Peyer's patch (tissue), 4 donors: Measurements from ENCODE around the gene NOBOX. TPM values are rescaled to one million over a fixed set of nuclear protein-coding genes. Genes with fewer than 3 reads are reported as not detected.

Experiments
- DNase-seq, 3 donors: peaks; one replicate each; pipeline ENCODE4 v3.0.0-alpha.2; 2017 to 2019
- H3K27ac ChIP-seq, 4 donors: fragments of 200-600 bp; sonication (generic); one replicate each; pipeline ENCODE4 v1.5.1; 2016 to 2019
- H3K27me3 ChIP-seq, 2 donors: fragments of 200-600 bp; sonication (generic); one replicate each; pipeline ENCODE4 v1.5.1; 2019
- H3K36me3 ChIP-seq, 3 donors: fragments of 200-600 bp; sonication (generic); one replicate each; pipeline ENCODE4 v1.5.1; 2016 to 2019
- H3K4me1 ChIP-seq, 4 donors: fragments of 200-600 bp; sonication (generic); one replicate each; pipeline ENCODE4 v1.5.1; 2016 to 2019
- H3K4me3 ChIP-seq, 4 donors: fragments of 200-600 bp; sonication (generic); 1 replicate in 3 of 4; 2 replicates in 1 of 4; pipeline ENCODE4 v1.5.1; 2016 to 2019; ENCODE audit warnings: mild to moderate bottlenecking in 1 of 4
- H3K9me3 ChIP-seq, 4 donors: fragments of 200-600 bp; sonication (generic); one replicate each; pipeline ENCODE4 v1.5.1; 2016 to 2019; ENCODE audit warnings: mild to moderate bottlenecking in 1 of 4
- CTCF ChIP-seq, 6 experiments: fragments of 450-650 bp in 4 of 6; fragments of 200-600 bp in 2 of 6; sonication (generic) in 1 of 6; IDR thresholded peaks; one replicate each; pipeline ENCODE4 v1.5.1; 2017 to 2019; ENCODE audit warnings: antibody characterized with exemption in 6 of 6, mild to moderate bottlenecking in 3 of 6, moderate library complexity in 1 of 6
- POLR2A ChIP-seq, 2 donors: fragments of 450-650 bp; IDR thresholded peaks; one replicate each; pipeline ENCODE4 v1.5.1; 2017; ENCODE audit warnings: antibody characterized with exemption in 2 of 2, mild to moderate bottlenecking in 2 of 2, moderate library complexity in 2 of 2
- total RNA-seq, 4 donors: library from RNA; depleted of rRNA; stranded (reverse); fragments of >200 nt; gene quantifications; one replicate each; pipeline ENCODE4 v1.1.0, GENCODE V29; 2016

NOBOX gene
- not detected for total RNA-seq

GRCh38 chr7:144403649-144404061 lies at the start of gene NOBOX:
TSS of gene NOBOX (minus strand) at chr7:144403693.
- no peaks in the 10 kb centered on the region for H3K27me3 ChIP-seq
- no peak within 1 kb of the TSS for H3K4me3 ChIP-seq
- no peak for DNase-seq
- TF ChIP-seq CTCF (IDR thresholded peaks at IDR 0.05) (no peak), POLR2A (IDR thresholded peaks at IDR 0.05) (no peak)
- no peaks in the 10 kb centered on the region for H3K36me3 ChIP-seq
- H3K27ac ChIP-seq: no peak within 1 kb of the TSS
- no peaks in the 10 kb centered on the region for H3K4me1 ChIP-seq
- H3K9me3 ChIP-seq: no peaks in the 10 kb centered on the region

- no peaks in the 10 kb centered on the region for H3K4me1 ChIP-seq
- no peak for DNase-seq
- no peaks in the 10 kb centered on the region for H3K27me3 ChIP-seq
- H3K36me3 ChIP-seq: no peaks in the 10 kb centered on the region
- no peaks in the 10 kb centered on the region for H3K9me3 ChIP-seq
- H3K4me3 ChIP-seq: no peak overlapping the region
- no peak for TF ChIP-seq POLR2A (IDR thresholded peaks at IDR 0.05)
- TF ChIP-seq CTCF (IDR thresholded peaks at IDR 0.05): no peak
- H3K27ac ChIP-seq: no peak overlapping the region
These were observed 48.6 kb upstream of the NOBOX start for GRCh38 chr7:144452064-144452463.

- H3K9me3 ChIP-seq: no peaks in the 10 kb centered on the region
- TF ChIP-seq POLR2A (IDR thresholded peaks at IDR 0.05): no peak
- TF ChIP-seq CTCF (IDR thresholded peaks at IDR 0.05): no peak
- H3K4me3 ChIP-seq: no peak overlapping the region
These were observed 42.1 kb upstream of the NOBOX start for GRCh38 chr7:144445590-144445989.

GRCh38 chr7:144439717-144440205 lies 36.3 kb upstream of the NOBOX start:
- TF ChIP-seq POLR2A (IDR thresholded peaks at IDR 0.05): no peak
- no peak for TF ChIP-seq CTCF (IDR thresholded peaks at IDR 0.05)
- no peaks in the 10 kb centered on the region for H3K27me3 ChIP-seq
- H3K4me1 ChIP-seq: no peaks in the 10 kb centered on the region
- H3K4me3 ChIP-seq: no peak overlapping the region
- no peak overlapping the region for H3K27ac ChIP-seq
- no peaks in the 10 kb centered on the region for H3K36me3 ChIP-seq
- DNase-seq: no peak
- no peaks in the 10 kb centered on the region for H3K9me3 ChIP-seq

More at GRCh38 chr7:144445590-144445989, 42.1 kb upstream of the NOBOX start:
- Histone ChIP-seq H3K27me3 (no peaks in the 10 kb centered on the region), H3K4me1 (no peaks in the 10 kb centered on the region), H3K27ac (no peak overlapping the region), H3K36me3 (no peaks in the 10 kb centered on the region)
- DNase-seq: no peak

GRCh38 chr7:144438759-144439158 lies 35.3 kb upstream of the NOBOX start:
- H3K36me3 ChIP-seq: no peaks in the 10 kb centered on the region
- no peak for TF ChIP-seq POLR2A (IDR thresholded peaks at IDR 0.05)
- TF ChIP-seq CTCF (IDR thresholded peaks at IDR 0.05): no peak
- H3K4me3 ChIP-seq: no peak overlapping the region
- no peak overlapping the region for H3K27ac ChIP-seq
- H3K9me3 ChIP-seq: no peaks in the 10 kb centered on the region
- no peaks in the 10 kb centered on the region for H3K4me1 ChIP-seq
- no peaks in the 10 kb centered on the region for H3K27me3 ChIP-seq
- no peak for DNase-seq
